ENCODE measurements around the gene KIAA2012. TPM values are rescaled to one million over a fixed set of nuclear protein-coding genes. Genes with fewer than 3 reads are reported as not detected.

KIAA2012 gene
- total RNA-seq, 2 experiments from 2014 or later, result not detected

GRCh38 chr2:202037086-202037485, 36.0 kb upstream of the KIAA2012 start:
- H3K4me3 Mint-ChIP-seq, result no peak overlapping the region
- H3K27me3 Mint-ChIP-seq, result peaks cover 45% of the 10 kb centered on the region

GRCh38 chr2:202038471-202039277, 34.4 kb upstream of the KIAA2012 start:
- Mint-ChIP-seq H3K9me3 (no peaks in the 10 kb centered on the region), H3K4me1 (peaks cover 3% of the 10 kb centered on the region), H3K4me3 (no peak overlapping the region), H3K27ac (no peak overlapping the region), H3K36me3 (no peaks in the 10 kb centered on the region), H3K27me3 (peaks cover 40% of the 10 kb centered on the region)
- no peak for DNase-seq

More at GRCh38 chr2:202037086-202037485, 36.0 kb upstream of the KIAA2012 start:
- no peak overlapping the region for H3K27ac Mint-ChIP-seq
- no peaks in the 10 kb centered on the region for H3K36me3 Mint-ChIP-seq
- peaks cover 10% of the 10 kb centered on the region for H3K4me1 Mint-ChIP-seq
- H3K9me3 Mint-ChIP-seq, result no peaks in the 10 kb centered on the region
- no peak for DNase-seq

GRCh38 chr2:202039278-202040078, 33.6 kb upstream of the KIAA2012 start:
- H3K27me3 Mint-ChIP-seq, result peaks cover 46% of the 10 kb centered on the region
- peaks cover 3% of the 10 kb centered on the region for H3K4me1 Mint-ChIP-seq
- no peak overlapping the region for H3K27ac Mint-ChIP-seq
- no peak for DNase-seq
- no peaks in the 10 kb centered on the region for H3K9me3 Mint-ChIP-seq
- no peaks in the 10 kb centered on the region for H3K36me3 Mint-ChIP-seq
- H3K4me3 Mint-ChIP-seq, result no peak overlapping the region

- H3K4me1 Mint-ChIP-seq, result no peaks in the 10 kb centered on the region
- H3K4me3 Mint-ChIP-seq, result no peak overlapping the region
- H3K9me3 Mint-ChIP-seq, result no peaks in the 10 kb centered on the region
- peaks cover 54% of the 10 kb centered on the region for H3K27me3 Mint-ChIP-seq
- no peak overlapping the region for H3K27ac Mint-ChIP-seq
- no peaks in the 10 kb centered on the region for H3K36me3 Mint-ChIP-seq
- DNase-seq, result no peak
Measured at GRCh38 chr2:202040079-202040844, 32.8 kb upstream of the KIAA2012 start.

GRCh38 chr2:202042444-202042843, 30.6 kb upstream of the KIAA2012 start:
- Mint-ChIP-seq H3K4me3 (no peak overlapping the region), H3K27me3 (peaks cover 58% of the 10 kb centered on the region), H3K27ac (no peak overlapping the region), H3K36me3 (no peaks in the 10 kb centered on the region), H3K9me3 (no peaks in the 10 kb centered on the region), H3K4me1 (no peaks in the 10 kb centered on the region)
- no peak for DNase-seq

- Mint-ChIP-seq H3K36me3 (no peaks in the 10 kb centered on the region), H3K4me1 (no peaks in the 10 kb centered on the region), H3K27ac (no peak overlapping the region), H3K9me3 (no peaks in the 10 kb centered on the region), H3K4me3 (no peak overlapping the region), H3K27me3 (peaks cover 59% of the 10 kb centered on the region)
- no peak for DNase-seq
Measured at GRCh38 chr2:202043475-202043874, 29.6 kb upstream of the KIAA2012 start.

- Mint-ChIP-seq H3K4me1 (no peaks in the 10 kb centered on the region), H3K9me3 (no peaks in the 10 kb centered on the region), H3K27me3 (peaks cover 50% of the 10 kb centered on the region), H3K27ac (no peak overlapping the region), H3K36me3 (no peaks in the 10 kb centered on the region), H3K4me3 (no peak overlapping the region)
- DNase-seq, result no peak
Measured at GRCh38 chr2:202044777-202045176, 28.3 kb upstream of the KIAA2012 start.

- H3K9me3 Mint-ChIP-seq, result no peaks in the 10 kb centered on the region
- no peak overlapping the region for H3K4me3 Mint-ChIP-seq
- no peaks in the 10 kb centered on the region for H3K36me3 Mint-ChIP-seq
- H3K4me1 Mint-ChIP-seq, result no peaks in the 10 kb centered on the region
- no peak for DNase-seq
- H3K27ac Mint-ChIP-seq, result no peak overlapping the region
- H3K27me3 Mint-ChIP-seq, result peaks cover 33% of the 10 kb centered on the region
Measured at GRCh38 chr2:202046572-202046971, 26.5 kb upstream of the KIAA2012 start.

- Mint-ChIP-seq H3K4me1 (no peaks in the 10 kb centered on the region), H3K9me3 (no peaks in the 10 kb centered on the region), H3K36me3 (no peaks in the 10 kb centered on the region), H3K27me3 (peaks cover 32% of the 10 kb centered on the region), H3K4me3 (no peak overlapping the region), H3K27ac (no peak overlapping the region)
- no peak for DNase-seq
Measured at GRCh38 chr2:202049092-202049728, 23.8 kb upstream of the KIAA2012 start.

- H3K9me3 Mint-ChIP-seq, result no peaks in the 10 kb centered on the region
- H3K4me1 Mint-ChIP-seq, result no peaks in the 10 kb centered on the region
- H3K27ac Mint-ChIP-seq, result no peak overlapping the region
- DNase-seq, result no peak
- H3K27me3 Mint-ChIP-seq, result peaks cover 28% of the 10 kb centered on the region
- no peak overlapping the region for H3K4me3 Mint-ChIP-seq
- H3K36me3 Mint-ChIP-seq, result no peaks in the 10 kb centered on the region
Measured at GRCh38 chr2:202049840-202050239, 23.2 kb upstream of the KIAA2012 start.

GRCh38 chr2:202050652-202051051, 22.4 kb upstream of the KIAA2012 start:
- Mint-ChIP-seq H3K36me3 (no peaks in the 10 kb centered on the region), H3K9me3 (no peaks in the 10 kb centered on the region), H3K4me1 (no peaks in the 10 kb centered on the region), H3K27ac (no peak overlapping the region), H3K27me3 (peaks cover 27% of the 10 kb centered on the region), H3K4me3 (no peak overlapping the region)
- no peak for DNase-seq

GRCh38 chr2:202051499-202052161, 21.4 kb upstream of the KIAA2012 start:
- Mint-ChIP-seq H3K27ac (no peak overlapping the region), H3K27me3 (peaks cover 37% of the 10 kb centered on the region), H3K36me3 (no peaks in the 10 kb centered on the region), H3K4me1 (no peaks in the 10 kb centered on the region), H3K9me3 (no peaks in the 10 kb centered on the region), H3K4me3 (no peak overlapping the region)
- no peak for DNase-seq

GRCh38 chr2:202052235-202052634, 20.8 kb upstream of the KIAA2012 start:
- H3K9me3 Mint-ChIP-seq, result no peaks in the 10 kb centered on the region
- no peak overlapping the region for H3K27ac Mint-ChIP-seq
- H3K36me3 Mint-ChIP-seq, result no peaks in the 10 kb centered on the region
- no peak overlapping the region for H3K4me3 Mint-ChIP-seq
- peaks cover 36% of the 10 kb centered on the region for H3K27me3 Mint-ChIP-seq
- DNase-seq, result no peak
- no peaks in the 10 kb centered on the region for H3K4me1 Mint-ChIP-seq

GRCh38 chr2:202054679-202055078, 18.4 kb upstream of the KIAA2012 start:
- peaks cover 33% of the 10 kb centered on the region for H3K27me3 Mint-ChIP-seq
- H3K4me1 Mint-ChIP-seq, result no peaks in the 10 kb centered on the region
- no peaks in the 10 kb centered on the region for H3K36me3 Mint-ChIP-seq
- no peak for DNase-seq
- H3K4me3 Mint-ChIP-seq, result no peak overlapping the region
- H3K27ac Mint-ChIP-seq, result no peak overlapping the region
- H3K9me3 Mint-ChIP-seq, result no peaks in the 10 kb centered on the region

Data from activated naive CD8-positive, alpha-beta T cell treated with anti-CD3 and anti-CD28 coated beads for 36 hours (primary cell).